ENCODE data around the gene DNAJB9. TPM values are rescaled to one million over a fixed set of nuclear protein-coding genes. Genes with fewer than 3 reads are reported as not detected.

Gene DNAJB9
- total RNA-seq, 4 donors from 2014 or later, result 9.5 to 33.5 (median 24.0) TPM

DNA sequence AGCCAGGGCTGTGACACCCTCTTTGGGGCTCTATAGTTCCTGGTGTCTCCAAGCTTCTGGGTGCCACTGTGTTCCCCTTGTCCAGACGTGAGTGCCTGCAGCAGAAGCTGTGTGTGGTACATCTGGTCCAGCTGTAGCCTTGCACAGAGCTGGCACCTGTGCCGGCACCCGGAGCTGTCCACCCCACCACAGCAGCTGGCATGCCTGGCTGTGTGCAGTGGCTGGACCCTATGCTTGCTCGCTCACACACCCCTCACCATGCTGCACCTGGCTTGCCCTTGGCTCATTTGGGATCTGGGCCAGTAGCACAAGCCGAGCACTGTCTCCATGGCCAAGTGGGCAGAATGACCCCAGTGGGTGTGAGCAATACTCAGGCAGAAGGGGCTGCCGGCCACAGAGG lies 10.6 kb downstream of the DNAJB9 start:
- WGBS, result 64% methylated on average over 3 of the region's 6 CpGs
- TF ChIP-seq, protein P1, sequence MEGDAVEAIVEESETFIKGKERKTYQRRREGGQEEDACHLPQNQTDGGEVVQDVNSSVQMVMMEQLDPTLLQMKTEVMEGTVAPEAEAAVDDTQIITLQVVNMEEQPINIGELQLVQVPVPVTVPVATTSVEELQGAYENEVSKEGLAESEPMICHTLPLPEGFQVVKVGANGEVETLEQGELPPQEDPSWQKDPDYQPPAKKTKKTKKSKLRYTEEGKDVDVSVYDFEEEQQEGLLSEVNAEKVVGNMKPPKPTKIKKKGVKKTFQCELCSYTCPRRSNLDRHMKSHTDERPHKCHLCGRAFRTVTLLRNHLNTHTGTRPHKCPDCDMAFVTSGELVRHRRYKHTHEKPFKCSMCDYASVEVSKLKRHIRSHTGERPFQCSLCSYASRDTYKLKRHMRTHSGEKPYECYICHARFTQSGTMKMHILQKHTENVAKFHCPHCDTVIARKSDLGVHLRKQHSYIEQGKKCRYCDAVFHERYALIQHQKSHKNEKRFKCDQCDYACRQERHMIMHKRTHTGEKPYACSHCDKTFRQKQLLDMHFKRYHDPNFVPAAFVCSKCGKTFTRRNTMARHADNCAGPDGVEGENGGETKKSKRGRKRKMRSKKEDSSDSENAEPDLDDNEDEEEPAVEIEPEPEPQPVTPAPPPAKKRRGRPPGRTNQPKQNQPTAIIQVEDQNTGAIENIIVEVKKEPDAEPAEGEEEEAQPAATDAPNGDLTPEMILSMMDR (IDR thresholded peaks at IDR 0.05), result no peak
- no peak for TF ChIP-seq POLR2AphosphoS5 (IDR thresholded peaks at IDR 0.05)
- no peak for TF ChIP-seq EP300 (IDR thresholded peaks at IDR 0.05)
- no peak for TF ChIP-seq POLR2A (IDR thresholded peaks at IDR 0.05)
- Histone ChIP-seq H3K4me3 (no peak overlapping the region), H3K36me3 (peaks cover 13% of the 10 kb centered on the region), H3K27ac (no peak overlapping the region), H3K9me3 (no peaks in the 10 kb centered on the region), H3K4me1 (no peaks in the 10 kb centered on the region), H3K27me3 (no peaks in the 10 kb centered on the region)
- no peak for DNase-seq (ENCODE audit: low spot score in 2 of 2)

DNA sequence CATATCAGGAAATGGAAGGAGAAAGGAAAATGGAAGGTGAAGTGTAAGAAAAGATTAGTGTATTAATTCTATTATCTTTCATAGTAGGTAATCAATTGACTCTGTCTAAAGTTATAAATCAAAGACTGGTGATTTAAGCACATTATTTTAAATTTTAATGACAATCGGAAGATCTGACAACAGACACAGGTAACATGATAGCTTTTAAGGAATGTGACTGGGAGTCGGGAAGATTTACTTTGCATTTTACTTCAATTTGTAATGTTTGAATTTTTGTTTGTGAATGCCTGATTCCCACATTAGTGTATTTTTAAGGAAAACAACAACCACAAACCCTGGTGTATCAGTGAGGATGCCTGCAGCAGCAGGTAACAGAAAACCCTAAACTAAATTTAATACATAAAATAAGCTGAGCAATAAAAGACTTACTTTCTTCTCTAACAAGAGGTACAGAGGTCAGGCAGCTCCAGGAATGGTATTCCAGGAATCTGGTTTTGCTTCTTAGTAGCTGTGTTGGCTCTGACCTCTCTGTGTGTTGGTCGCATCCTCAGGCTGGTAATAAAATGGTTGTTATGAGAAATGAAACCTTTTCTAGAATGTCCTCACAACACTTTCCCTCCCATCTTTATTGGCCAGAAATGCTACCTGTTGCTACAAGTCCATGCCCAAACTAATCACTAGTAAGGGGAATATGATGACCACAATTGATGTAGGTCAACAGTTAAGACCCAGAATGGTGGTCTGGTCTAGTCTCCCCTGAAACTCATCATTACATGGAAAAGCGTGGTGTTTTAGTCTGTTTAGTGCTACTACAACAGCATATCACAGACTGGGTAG lies 12.2 kb downstream of the DNAJB9 start:
- H3K27ac ChIP-seq, result no peak overlapping the region
- WGBS, result 63% methylated on average over 4 of the region's 4 CpGs
- H3K4me3 ChIP-seq, result no peak overlapping the region
- H3K36me3 ChIP-seq, result peaks cover 10% of the 10 kb centered on the region
- no peak for DNase-seq (ENCODE audit: low spot score in 2 of 2)
- H3K4me1 ChIP-seq, result no peaks in the 10 kb centered on the region
- no peaks in the 10 kb centered on the region for H3K27me3 ChIP-seq
- H3K9me3 ChIP-seq, result no peaks in the 10 kb centered on the region
- no peak for TF ChIP-seq EP300 (IDR thresholded peaks at IDR 0.05)
- TF ChIP-seq, protein P1 (IDR thresholded peaks at IDR 0.05), result no peak
- no peak for TF ChIP-seq POLR2AphosphoS5 (IDR thresholded peaks at IDR 0.05)
- no peak for TF ChIP-seq POLR2A (IDR thresholded peaks at IDR 0.05)

DNA sequence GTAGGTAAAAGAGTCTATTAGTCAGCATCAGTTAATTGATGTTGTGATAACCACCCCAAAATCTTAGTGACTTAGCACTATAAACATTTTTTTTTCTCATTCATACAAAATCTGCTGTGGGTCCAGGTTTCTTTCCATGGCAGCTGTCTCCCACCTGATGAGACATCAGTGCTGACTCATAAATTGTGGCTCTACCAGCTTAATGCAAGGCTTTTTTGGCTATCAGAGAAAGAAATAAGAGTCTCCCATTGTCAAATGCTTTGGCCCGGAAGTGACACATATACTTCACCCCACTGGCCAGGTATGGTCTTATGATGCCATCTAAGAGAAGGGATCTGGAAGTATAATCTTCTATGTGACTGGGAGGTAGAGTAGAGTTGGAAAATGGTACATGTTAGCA lies 14.5 kb downstream of the DNAJB9 start:
- WGBS, result 100% methylated on average over 1 of the region's 1 CpG
- H3K27me3 ChIP-seq, result no peaks in the 10 kb centered on the region
- no peak overlapping the region for H3K4me3 ChIP-seq
- DNase-seq (ENCODE audit: low spot score in 2 of 2), result no peak
- H3K27ac ChIP-seq, result no peak overlapping the region
- no peak for TF ChIP-seq POLR2A (IDR thresholded peaks at IDR 0.05)
- no peak for TF ChIP-seq EP300 (IDR thresholded peaks at IDR 0.05)
- no peak for TF ChIP-seq POLR2AphosphoS5 (IDR thresholded peaks at IDR 0.05)
- TF ChIP-seq, protein P1 (IDR thresholded peaks at IDR 0.05), result no peak
- H3K36me3 ChIP-seq, result peaks cover 5% of the 10 kb centered on the region
- H3K4me1 ChIP-seq, result no peaks in the 10 kb centered on the region
- no peaks in the 10 kb centered on the region for H3K9me3 ChIP-seq

DNA sequence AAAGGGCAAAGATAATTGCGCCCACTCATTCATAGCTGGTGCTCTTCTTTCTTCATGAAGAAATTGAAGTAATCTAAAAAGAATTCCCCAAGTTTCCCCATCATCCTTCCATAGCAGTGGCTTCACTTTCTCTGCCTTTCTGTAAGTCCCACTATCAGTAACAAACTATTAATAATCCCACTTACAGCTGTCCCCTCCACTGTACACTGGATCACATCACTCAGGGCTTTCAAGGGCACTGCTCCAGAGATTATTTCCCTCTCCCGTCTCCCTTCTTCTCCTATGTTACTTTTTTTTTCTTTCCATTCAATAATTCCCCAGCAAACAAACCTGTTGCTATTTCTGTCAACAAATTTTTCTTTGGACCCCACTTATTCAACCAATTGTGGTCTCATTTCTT lies 16.2 kb downstream of the DNAJB9 start:
- DNase-seq (ENCODE audit: low spot score in 2 of 2), result no peak
- no peak overlapping the region for H3K4me3 ChIP-seq
- H3K4me1 ChIP-seq, result no peaks in the 10 kb centered on the region
- H3K36me3 ChIP-seq, result no peaks in the 10 kb centered on the region
- no peaks in the 10 kb centered on the region for H3K27me3 ChIP-seq
- no peak overlapping the region for H3K27ac ChIP-seq
- no peaks in the 10 kb centered on the region for H3K9me3 ChIP-seq
- 90% methylated on average over 2 of the region's 2 CpGs for WGBS
- TF ChIP-seq EP300 (IDR thresholded peaks at IDR 0.05) (no peak), POLR2A (IDR thresholded peaks at IDR 0.05) (no peak), POLR2AphosphoS5 (IDR thresholded peaks at IDR 0.05) (no peak)
- TF ChIP-seq, protein P1 (IDR thresholded peaks at IDR 0.05), result no peak

DNA sequence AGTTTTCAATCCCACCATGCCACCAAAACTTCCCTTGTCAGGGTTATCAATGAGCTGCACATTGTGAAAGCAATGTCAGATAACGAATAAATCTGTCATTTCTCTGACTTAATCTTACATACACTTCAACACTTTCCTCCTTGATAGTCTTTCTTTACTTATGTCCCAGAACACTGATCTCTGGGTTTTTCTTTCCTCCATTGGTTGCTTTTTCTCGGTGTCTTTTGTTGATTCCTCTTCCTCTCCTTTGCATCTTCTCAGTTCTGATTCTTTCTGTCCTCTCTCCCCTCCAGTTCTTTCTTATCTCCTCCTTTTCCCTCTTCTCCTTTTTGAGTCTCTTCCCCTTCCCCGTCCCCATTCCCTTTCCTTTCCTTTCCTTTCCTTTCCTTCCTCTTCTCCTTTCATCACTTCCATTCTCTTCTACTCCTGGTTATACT lies 16.6 kb downstream of the DNAJB9 start:
- 85% methylated on average over 2 of the region's 3 CpGs for WGBS
- TF ChIP-seq EP300 (IDR thresholded peaks at IDR 0.05) (no peak), POLR2AphosphoS5 (IDR thresholded peaks at IDR 0.05) (no peak), POLR2A (IDR thresholded peaks at IDR 0.05) (no peak)
- TF ChIP-seq, protein P1 (IDR thresholded peaks at IDR 0.05), result no peak
- Histone ChIP-seq H3K9me3 (no peaks in the 10 kb centered on the region), H3K4me3 (no peak overlapping the region), H3K4me1 (no peaks in the 10 kb centered on the region), H3K27me3 (no peaks in the 10 kb centered on the region), H3K27ac (no peak overlapping the region), H3K36me3 (no peaks in the 10 kb centered on the region)
- no peak for DNase-seq (ENCODE audit: low spot score in 2 of 2)
